Body of pancreas (tissue), 4 donors: ENCODE results near the gene COA8. TPM values are rescaled to one million over a fixed set of nuclear protein-coding genes. Genes with fewer than 3 reads are reported as not detected.
"Not testable (repeated sequence)": the region's sequence is repeated elsewhere in the genome, so short reads cannot be mapped to it uniquely, and the experiment has no call there.

Source experiments
- ATAC-seq: fragments of 150-250 bp; one replicate; pipeline ENCODE4 v1.9.1; 2016
- DNase-seq, 4 donors: peaks; one replicate each; pipeline ENCODE4 v3.0.0-alpha.2; 2019
- H3K27ac ChIP-seq, 4 donors: fragments of 200-600 bp; sonication (generic); 1 replicate in 3 of 4; 2 replicates in 1 of 4; pipeline versions ENCODE4 v1.5.1 to v1.6.1; 2016 to 2019; ENCODE audit warnings: mild to moderate bottlenecking in 1 of 4, mixed read lengths in 1 of 4, moderate library complexity in 1 of 4
- H3K27me3 ChIP-seq, 2 donors: fragments of 200-600 bp; sonication (generic); one replicate each; pipeline ENCODE4 v1.6.0; 2016; ENCODE audit warnings: mild to moderate bottlenecking in 1 of 2
- H3K36me3 ChIP-seq, 2 donors: fragments of 200-600 bp; sonication (generic); replicated peaks in 1 of 2; 2 replicates each; pipeline ENCODE4 v1.5.1; 2016; ENCODE audit warnings: low read depth in 2 of 2; ENCODE audit not compliant: insufficient read depth in 1 of 2
- H3K4me1 ChIP-seq: fragments of 200-600 bp; sonication (generic); one replicate; pipeline ENCODE4 v1.6.0; 2016
- H3K4me3 ChIP-seq, 2 donors: fragments of 200-600 bp; sonication (generic); 1 replicate in 1 of 2; 2 replicates in 1 of 2; pipeline ENCODE4 v1.5.1; 2016 to 2019
- H3K9me3 ChIP-seq, 3 donors: fragments of 200-600 bp; sonication (generic); 1 replicate in 2 of 3; 2 replicates in 1 of 3; pipeline ENCODE4 v1.5.1; 2016
- POLR2A ChIP-seq, 3 donors: fragments of 450-650 bp; IDR thresholded peaks; one replicate each; pipeline ENCODE4 v1.6.1; 2016; ENCODE audit warnings: antibody characterized with exemption in 3 of 3, mild to moderate bottlenecking in 2 of 3
- WGBS, 2 donors: methylation state at CpG; one replicate each; pipeline ENCODE4 v1.1.5; 2017; 5-methylcytosine and 5-hydroxymethylcytosine counted together
- intact Hi-C: fragments of 100-400 bp; cut with DNase I; formaldehyde crosslinking; loops from one replicate; pipeline ENCODE4 v1.15.1; 2023
- total RNA-seq, 2 donors: library from RNA; depleted of rRNA; stranded (reverse); fragments of >200 nt; gene quantifications; one replicate each; pipeline ENCODE4 v1.1.0, GENCODE V29; 2016
- TF ChIP-seq, protein P1 (sequence below), 7 experiments: fragments of 450-650 bp in 4 of 7; fragments of 200-600 bp in 3 of 7; sonication (generic) in 3 of 7; IDR thresholded peaks; one replicate each; pipeline ENCODE4 v1.5.1; 2016 to 2019; ENCODE audit warnings: antibody characterized with exemption in 7 of 7

The COA8 gene
- total RNA-seq, 2 donors from 2014 or later = 15.2 to 32.2 TPM

DNA sequence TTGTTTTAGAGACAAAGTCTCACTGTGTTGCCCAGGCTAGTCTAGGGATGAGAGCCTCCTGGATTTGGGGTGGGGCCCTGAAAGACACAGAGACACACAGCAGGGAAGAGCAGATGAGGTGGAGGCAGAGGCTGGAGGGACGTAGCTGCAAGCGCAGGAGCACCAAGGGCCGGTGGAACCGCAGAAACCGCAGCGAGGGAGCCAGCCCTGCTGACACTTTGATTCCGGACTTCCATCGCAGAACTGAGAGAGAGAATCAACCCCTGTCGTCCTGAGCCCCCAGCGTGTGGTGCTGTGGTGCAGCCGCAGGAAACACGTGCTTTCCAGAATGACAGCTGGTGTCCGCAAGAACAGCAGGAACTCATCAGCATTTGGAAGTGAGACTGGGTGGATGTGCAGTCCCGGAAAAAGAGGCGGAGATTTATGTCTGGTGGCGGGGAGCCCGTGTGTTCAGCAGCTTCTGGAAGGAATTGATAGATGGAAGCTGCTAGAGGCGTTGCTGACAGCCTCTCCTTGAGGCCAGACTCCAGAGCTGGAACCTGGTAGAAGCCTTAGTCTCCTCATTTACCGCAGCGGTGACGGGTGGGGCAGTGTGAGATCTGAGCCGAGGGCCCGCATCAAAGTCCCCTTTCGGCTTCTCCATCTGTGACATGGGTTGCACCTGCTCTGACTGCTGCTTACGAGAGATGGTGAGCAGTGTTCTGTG is 44.4 kb downstream of the COA8 start:
- Histone ChIP-seq H3K36me3 (no peaks in the 10 kb centered on the region), H3K27me3 (no peaks in the 10 kb centered on the region), H3K9me3 (peaks cover 0 to 7% (median 0%) of the 10 kb centered on the region in 3 donors), H3K4me3 (no peak overlapping the region), H3K27ac (no peak overlapping the region), H3K4me1 (peaks cover 14% of the 10 kb centered on the region)
- WGBS, 2 donors = 9 to 12% methylated on average over 10 to 25 of the region's 25 CpGs
- intact Hi-C loops = no loop called here
- DNase-seq (peak; percentile 24 to 72 (median 48)), ATAC-seq (peak; percentile 62)
- no peak for TF ChIP-seq POLR2A (IDR thresholded peaks at IDR 0.05)
- TF ChIP-seq, protein P1, sequence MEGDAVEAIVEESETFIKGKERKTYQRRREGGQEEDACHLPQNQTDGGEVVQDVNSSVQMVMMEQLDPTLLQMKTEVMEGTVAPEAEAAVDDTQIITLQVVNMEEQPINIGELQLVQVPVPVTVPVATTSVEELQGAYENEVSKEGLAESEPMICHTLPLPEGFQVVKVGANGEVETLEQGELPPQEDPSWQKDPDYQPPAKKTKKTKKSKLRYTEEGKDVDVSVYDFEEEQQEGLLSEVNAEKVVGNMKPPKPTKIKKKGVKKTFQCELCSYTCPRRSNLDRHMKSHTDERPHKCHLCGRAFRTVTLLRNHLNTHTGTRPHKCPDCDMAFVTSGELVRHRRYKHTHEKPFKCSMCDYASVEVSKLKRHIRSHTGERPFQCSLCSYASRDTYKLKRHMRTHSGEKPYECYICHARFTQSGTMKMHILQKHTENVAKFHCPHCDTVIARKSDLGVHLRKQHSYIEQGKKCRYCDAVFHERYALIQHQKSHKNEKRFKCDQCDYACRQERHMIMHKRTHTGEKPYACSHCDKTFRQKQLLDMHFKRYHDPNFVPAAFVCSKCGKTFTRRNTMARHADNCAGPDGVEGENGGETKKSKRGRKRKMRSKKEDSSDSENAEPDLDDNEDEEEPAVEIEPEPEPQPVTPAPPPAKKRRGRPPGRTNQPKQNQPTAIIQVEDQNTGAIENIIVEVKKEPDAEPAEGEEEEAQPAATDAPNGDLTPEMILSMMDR (IDR thresholded peaks at IDR 0.05) = no peak

DNA sequence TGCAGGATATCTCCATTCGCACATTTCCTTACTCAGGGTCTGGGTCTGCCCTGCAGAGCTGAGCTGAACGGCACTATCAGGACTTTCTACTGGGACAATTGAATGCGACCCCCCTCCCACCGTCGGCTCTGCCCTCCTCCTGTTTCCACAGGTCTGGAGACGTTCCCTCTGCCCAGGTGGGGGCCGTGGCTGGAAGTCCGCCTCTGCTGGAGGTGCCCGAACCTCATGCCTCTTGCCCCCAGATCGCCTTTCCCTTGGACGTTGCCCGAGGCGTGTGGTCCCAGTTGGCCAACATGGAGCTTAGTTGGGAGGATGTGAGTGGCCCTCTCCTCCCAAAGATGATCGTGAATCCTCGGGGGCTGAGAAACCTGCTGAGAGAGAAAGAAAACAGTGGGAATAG is 45.1 kb downstream of the COA8 start:
- Histone ChIP-seq H3K4me1 (peaks cover 14% of the 10 kb centered on the region), H3K27ac (no peak overlapping the region), H3K36me3 (no peaks in the 10 kb centered on the region), H3K4me3 (no peak overlapping the region), H3K27me3 (no peaks in the 10 kb centered on the region), H3K9me3 (peaks cover 0 to 7% (median 0%) of the 10 kb centered on the region in 3 donors)
- TF ChIP-seq, protein P1 (IDR thresholded peaks at IDR 0.05) = no peak
- TF ChIP-seq POLR2A (IDR thresholded peaks at IDR 0.05) = no peak
- intact Hi-C loops = no loop called here
- WGBS, 2 donors = 29 to 38% methylated on average over 6 to 15 of the region's 15 CpGs
- DNase-seq = no peak
- ATAC-seq = no peak

DNA sequence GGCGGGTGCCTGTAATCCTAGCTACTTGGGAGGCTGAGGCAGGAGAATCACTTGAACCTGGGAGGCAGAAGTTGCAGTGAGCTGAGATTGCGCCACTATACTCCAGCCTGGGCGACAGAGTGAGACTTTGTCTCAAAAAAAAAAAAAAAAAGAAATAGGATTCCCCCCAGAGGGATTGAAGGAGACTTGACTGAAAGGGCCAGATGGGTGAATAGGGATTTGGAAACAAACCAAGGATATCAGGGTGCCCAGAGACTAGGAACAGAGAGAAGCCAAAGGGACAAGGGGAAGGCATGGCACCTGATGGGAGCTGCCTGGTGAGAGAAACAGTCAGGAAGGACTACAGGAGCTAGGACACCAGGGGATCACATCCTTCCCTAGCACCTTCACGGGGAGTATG is 46.3 kb downstream of the COA8 start:
- H3K36me3 ChIP-seq, ATAC-seq, H3K27ac ChIP-seq, H3K9me3 ChIP-seq, H3K4me3 ChIP-seq, intact Hi-C loops, DNase-seq, H3K27me3 ChIP-seq: not testable (repeated sequence)
- peaks cover 14% of the 10 kb centered on the region for H3K4me1 ChIP-seq
- WGBS, 2 donors = 84 to 94% methylated on average over 4 of the region's 4 CpGs

DNA sequence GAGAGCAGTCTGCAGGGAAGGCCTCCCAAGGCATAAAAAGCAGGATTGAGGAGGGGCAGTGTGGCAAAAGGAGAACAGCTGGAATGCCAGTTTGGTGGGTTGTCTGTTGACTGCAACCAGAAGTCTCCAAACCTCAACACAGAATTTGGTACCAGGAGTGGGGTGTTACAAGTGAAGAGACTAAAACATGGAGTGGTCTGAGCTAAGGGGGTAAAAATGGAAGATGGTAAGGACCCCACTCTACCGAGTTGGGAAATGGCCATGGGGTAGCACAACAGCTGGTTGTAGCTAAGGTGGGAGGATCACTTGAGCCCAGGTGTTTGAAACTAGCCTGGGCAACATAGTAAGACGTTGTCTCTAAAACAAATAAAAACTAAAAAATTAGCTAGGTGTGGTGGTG is 48.5 kb downstream of the COA8 start:
- Histone ChIP-seq H3K4me1 (peaks cover 14% of the 10 kb centered on the region), H3K27ac (no peak overlapping the region), H3K4me3 (no peak overlapping the region), H3K36me3 (no peaks in the 10 kb centered on the region), H3K9me3 (peaks cover 0 to 7% (median 0%) of the 10 kb centered on the region in 3 donors), H3K27me3 (no peaks in the 10 kb centered on the region)
- TF ChIP-seq POLR2A (IDR thresholded peaks at IDR 0.05) = no peak
- TF ChIP-seq, protein P1 (IDR thresholded peaks at IDR 0.05) = no peak
- no peak for DNase-seq
- 85 to 94% methylated on average over 2 of the region's 2 CpGs for WGBS, 2 donors
- ATAC-seq = no peak
- intact Hi-C loops = no loop called here

DNA sequence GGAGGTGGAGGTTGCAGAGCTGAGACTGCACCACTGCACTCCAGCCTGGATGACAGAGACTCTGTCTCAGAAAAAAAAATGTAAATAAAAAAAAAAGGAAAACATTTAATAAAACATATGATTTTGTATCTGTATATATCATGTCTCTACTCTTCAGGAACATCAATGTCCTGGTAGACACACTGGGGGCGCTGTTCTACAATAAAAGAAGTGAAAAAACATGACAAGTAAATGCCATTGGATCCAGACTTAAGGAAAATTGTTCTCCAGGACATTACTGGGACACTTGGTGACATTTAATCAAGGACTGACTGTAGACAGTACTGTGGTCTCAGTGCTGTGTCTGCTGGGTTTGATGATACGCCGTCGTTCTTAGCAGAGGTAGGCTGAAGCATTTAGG is 50.8 kb downstream of the COA8 start:
- H3K27ac ChIP-seq = no peak overlapping the region
- H3K27me3 ChIP-seq = no peaks in the 10 kb centered on the region
- H3K9me3 ChIP-seq = peaks cover 0 to 7% (median 0%) of the 10 kb centered on the region in 3 donors
- ATAC-seq (no peak), DNase-seq (no peak)
- no peak for TF ChIP-seq POLR2A (IDR thresholded peaks at IDR 0.05)
- TF ChIP-seq, protein P1 (IDR thresholded peaks at IDR 0.05) = peak in 3 of 7 experiments; percentile 9 to 27 (median 12)
- no peaks in the 10 kb centered on the region for H3K4me1 ChIP-seq
- no peak overlapping the region for H3K4me3 ChIP-seq
- WGBS, 2 donors = 94 to 97% methylated on average over 4 of the region's 4 CpGs
- H3K36me3 ChIP-seq = no peaks in the 10 kb centered on the region
- intact Hi-C loops = no loop called here
